ENCODE results near the gene RPTOR.

RPTOR gene

GRCh38 chr17:80819422-80820164 lies 275.0 kb downstream of the RPTOR start:
- Histone ChIP-seq H4K20me1 (peaks cover 30 to 95% (median 90%) of the 10 kb centered on the region in 11 experiments; a peak in 21 of 22 replicates), H3K4me3 (no peak overlapping the region), H3K4me2 (peak overlapping the region in 7 of 11 experiments; percentile 30 to 78 (median 74); a peak in 13 of 22 replicates), H3K9me3 (replicated peaks in 1 of 11) (no peaks in the 10 kb centered on the region), H3K4me1 (peaks cover 0 to 33% (median 16%) of the 10 kb centered on the region in 10 experiments; a peak in 14 of 20 replicates), H3K27ac (peak overlapping the region in 3 of 11 experiments; percentile 15 to 52 (median 26); a peak in 3 of 22 replicates), H3K36me3 (peaks cover 10 to 65% (median 41%) of the 10 kb centered on the region in 11 experiments), H3K27me3 (peaks cover 9 to 73% (median 57%) of the 10 kb centered on the region in 11 experiments; a peak in 21 of 22 replicates), H3K9ac (no peak overlapping the region)
- no peak for TF ChIP-seq Cebpa-rat (IDR thresholded peaks at IDR 0.05)

- Histone ChIP-seq H3K27ac (peak overlapping the region in 1 of 11 experiments; percentile 52; a peak in 1 of 22 replicates), H3K27me3 (peaks cover 1 to 66% (median 50%) of the 10 kb centered on the region in 11 experiments; a peak in 21 of 22 replicates), H3K4me1 (peaks cover 0 to 33% (median 16%) of the 10 kb centered on the region in 10 experiments; a peak in 14 of 20 replicates), H3K4me2 (peak overlapping the region in 2 of 11 experiments; percentile 74 to 76; a peak in 3 of 22 replicates), H4K20me1 (peaks cover 30 to 95% (median 90%) of the 10 kb centered on the region in 11 experiments; a peak in 21 of 22 replicates), H3K36me3 (peaks cover 15 to 65% (median 41%) of the 10 kb centered on the region in 11 experiments), H3K9ac (no peak overlapping the region), H3K4me3 (no peak overlapping the region), H3K9me3 (replicated peaks in 1 of 11) (no peaks in the 10 kb centered on the region)
- TF ChIP-seq Cebpa-rat (IDR thresholded peaks at IDR 0.05), result no peak
Observed at GRCh38 chr17:80820331-80820730, 275.7 kb downstream of the RPTOR start.

GRCh38 chr17:80821546-80821945 lies 276.9 kb downstream of the RPTOR start:
- H3K27me3 ChIP-seq, result peaks cover 0 to 62% (median 41%) of the 10 kb centered on the region in 11 experiments; a peak in 17 of 22 replicates
- H3K27ac ChIP-seq, result no peak overlapping the region

DNA sequence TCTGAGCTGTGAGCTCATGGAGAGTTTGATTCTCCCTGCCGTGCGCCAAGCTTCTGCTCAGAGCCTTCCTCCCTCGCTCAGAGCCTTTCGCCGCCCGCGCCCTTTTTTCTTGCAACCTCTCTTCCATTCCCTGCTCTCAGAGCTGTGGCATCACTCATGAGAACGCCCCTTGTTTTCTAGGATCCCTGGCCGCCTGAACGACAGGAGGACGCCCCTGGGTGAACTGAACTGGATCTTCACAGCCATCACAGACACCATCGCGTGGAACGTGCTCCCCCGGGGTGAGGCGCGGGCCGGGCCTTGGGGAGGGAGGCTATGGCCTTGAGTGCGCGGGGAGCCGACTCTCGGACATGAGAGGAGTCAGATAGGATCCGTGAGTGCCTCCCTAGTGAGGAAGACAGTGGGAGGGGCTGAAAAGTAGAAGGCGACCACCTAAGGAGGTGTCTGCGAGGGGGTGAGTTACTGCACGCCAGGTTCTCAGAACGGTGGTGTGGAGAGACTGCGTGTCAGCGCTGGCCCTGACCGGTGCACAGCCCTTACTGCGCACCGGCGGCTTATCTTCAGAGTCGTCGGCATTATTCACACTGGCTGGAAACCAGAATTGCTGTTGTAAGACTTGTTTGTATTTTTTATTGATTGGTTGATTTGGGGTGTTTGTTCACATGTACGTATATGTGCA lies 277.5 kb downstream of the RPTOR start:
- H3K36me3 ChIP-seq, result peaks cover 26 to 63% (median 48%) of the 10 kb centered on the region in 11 experiments

More at GRCh38 chr17:80821546-80821945, 276.9 kb downstream of the RPTOR start:
- no peak for TF ChIP-seq Cebpa-rat (IDR thresholded peaks at IDR 0.05)
- H4K20me1 ChIP-seq, result peaks cover 30 to 95% (median 90%) of the 10 kb centered on the region in 11 experiments; a peak in 21 of 22 replicates
- no peaks in the 10 kb centered on the region for H3K9me3 ChIP-seq (replicated peaks in 1 of 11)
- no peak overlapping the region for H3K4me2 ChIP-seq
- no peak overlapping the region for H3K9ac ChIP-seq
- H3K4me3 ChIP-seq, result no peak overlapping the region
- peaks cover 4 to 38% (median 21%) of the 10 kb centered on the region in 10 experiments for H3K4me1 ChIP-seq
- H3K36me3 ChIP-seq, result peaks cover 26 to 68% (median 48%) of the 10 kb centered on the region in 11 experiments

GRCh38 chr17:80822700-80823410 lies 278.2 kb downstream of the RPTOR start:
- no peak overlapping the region for H3K9ac ChIP-seq
- H3K27ac ChIP-seq, result no peak overlapping the region
- H3K36me3 ChIP-seq, result peaks cover 26 to 57% (median 48%) of the 10 kb centered on the region in 11 experiments

More for the DNA sequence above, 277.5 kb downstream of the RPTOR start:
- peaks cover 10 to 45% (median 27%) of the 10 kb centered on the region in 10 experiments for H3K4me1 ChIP-seq
- no peak overlapping the region for H3K27ac ChIP-seq
- no peaks in the 10 kb centered on the region for H3K9me3 ChIP-seq (replicated peaks in 1 of 11)
- peaks cover 0 to 59% (median 36%) of the 10 kb centered on the region in 11 experiments; a peak in 17 of 22 replicates for H3K27me3 ChIP-seq
- H3K9ac ChIP-seq, result no peak overlapping the region
- peaks cover 31 to 95% (median 89%) of the 10 kb centered on the region in 11 experiments; a peak in 21 of 22 replicates for H4K20me1 ChIP-seq
- H3K4me3 ChIP-seq, result no peak overlapping the region
- no peak overlapping the region for H3K4me2 ChIP-seq
- TF ChIP-seq Cebpa-rat (IDR thresholded peaks at IDR 0.05), result no peak

DNA sequence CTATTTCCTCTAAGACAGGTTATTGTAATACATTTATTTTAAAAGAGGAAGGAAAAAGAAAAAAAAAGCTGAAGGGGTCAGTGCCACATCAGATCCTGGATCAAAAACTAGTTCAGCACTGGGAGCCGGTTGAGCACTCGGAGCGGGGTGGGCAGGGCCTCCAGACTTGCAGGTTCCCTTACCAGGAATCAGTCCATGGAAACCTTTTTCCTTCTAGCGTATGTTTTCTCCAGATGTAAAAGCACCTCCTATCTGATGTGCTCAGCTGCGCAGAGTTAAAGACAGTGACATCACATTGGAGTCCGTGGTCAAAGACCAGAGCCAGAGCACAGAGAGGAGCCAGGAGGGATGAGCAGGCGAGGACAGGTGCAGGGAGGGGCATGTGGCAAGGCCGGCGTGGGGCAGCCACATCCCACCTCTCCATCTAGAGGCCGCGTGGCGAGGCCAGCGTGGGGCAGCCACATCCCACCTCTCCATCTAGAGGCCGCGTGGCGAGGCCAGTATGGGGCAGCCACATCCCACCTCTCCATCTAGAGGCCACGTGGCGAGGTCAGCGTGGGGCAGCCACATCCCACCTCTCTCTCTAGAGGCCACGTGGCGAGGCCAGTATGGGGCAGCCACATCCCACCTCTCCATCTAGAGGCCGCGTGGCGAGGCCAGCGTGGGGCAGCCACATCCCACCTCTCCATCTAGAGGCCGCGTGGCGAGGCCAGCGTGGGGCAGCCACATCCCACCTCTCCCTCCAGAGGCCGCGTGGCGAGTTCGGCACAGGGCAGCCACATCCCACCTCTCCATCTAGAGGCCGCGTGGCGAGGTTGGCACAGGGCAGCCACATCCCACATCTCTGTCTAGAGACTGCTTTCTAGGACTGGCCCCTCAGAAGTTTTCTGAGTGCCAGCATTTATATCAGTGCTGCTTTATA lies 280.2 kb downstream of the RPTOR start:
- H3K36me3 ChIP-seq, result peaks cover 30 to 64% (median 52%) of the 10 kb centered on the region in 11 experiments
- H3K9ac ChIP-seq, result no peak overlapping the region
- no peak for TF ChIP-seq Cebpa-rat (IDR thresholded peaks at IDR 0.05)
- H3K9me3 ChIP-seq (replicated peaks in 1 of 11), result no peaks in the 10 kb centered on the region
- no peak overlapping the region for H3K27ac ChIP-seq
- H3K27me3 ChIP-seq, result peaks cover 0 to 49% (median 28%) of the 10 kb centered on the region in 11 experiments; a peak in 14 of 22 replicates
- H3K4me1 ChIP-seq, result peaks cover 23 to 35% (median 26%) of the 10 kb centered on the region in 10 experiments
- no peak overlapping the region for H3K4me3 ChIP-seq
- H3K4me2 ChIP-seq, result no peak overlapping the region
- H4K20me1 ChIP-seq, result peaks cover 23 to 94% (median 77%) of the 10 kb centered on the region in 11 experiments; a peak in 21 of 22 replicates

More at GRCh38 chr17:80822700-80823410, 278.2 kb downstream of the RPTOR start:
- peaks cover 34 to 95% (median 89%) of the 10 kb centered on the region in 11 experiments; a peak in 21 of 22 replicates for H4K20me1 ChIP-seq
- no peak; a peak in 1 of 22 replicates for TF ChIP-seq Cebpa-rat (IDR thresholded peaks at IDR 0.05)
- peaks cover 0 to 59% (median 33%) of the 10 kb centered on the region in 11 experiments; a peak in 16 of 22 replicates for H3K27me3 ChIP-seq
- H3K4me2 ChIP-seq, result no peak overlapping the region
- no peaks in the 10 kb centered on the region for H3K9me3 ChIP-seq (replicated peaks in 1 of 11)
- peaks cover 17 to 48% (median 34%) of the 10 kb centered on the region in 10 experiments for H3K4me1 ChIP-seq
- no peak overlapping the region for H3K4me3 ChIP-seq

DNA sequence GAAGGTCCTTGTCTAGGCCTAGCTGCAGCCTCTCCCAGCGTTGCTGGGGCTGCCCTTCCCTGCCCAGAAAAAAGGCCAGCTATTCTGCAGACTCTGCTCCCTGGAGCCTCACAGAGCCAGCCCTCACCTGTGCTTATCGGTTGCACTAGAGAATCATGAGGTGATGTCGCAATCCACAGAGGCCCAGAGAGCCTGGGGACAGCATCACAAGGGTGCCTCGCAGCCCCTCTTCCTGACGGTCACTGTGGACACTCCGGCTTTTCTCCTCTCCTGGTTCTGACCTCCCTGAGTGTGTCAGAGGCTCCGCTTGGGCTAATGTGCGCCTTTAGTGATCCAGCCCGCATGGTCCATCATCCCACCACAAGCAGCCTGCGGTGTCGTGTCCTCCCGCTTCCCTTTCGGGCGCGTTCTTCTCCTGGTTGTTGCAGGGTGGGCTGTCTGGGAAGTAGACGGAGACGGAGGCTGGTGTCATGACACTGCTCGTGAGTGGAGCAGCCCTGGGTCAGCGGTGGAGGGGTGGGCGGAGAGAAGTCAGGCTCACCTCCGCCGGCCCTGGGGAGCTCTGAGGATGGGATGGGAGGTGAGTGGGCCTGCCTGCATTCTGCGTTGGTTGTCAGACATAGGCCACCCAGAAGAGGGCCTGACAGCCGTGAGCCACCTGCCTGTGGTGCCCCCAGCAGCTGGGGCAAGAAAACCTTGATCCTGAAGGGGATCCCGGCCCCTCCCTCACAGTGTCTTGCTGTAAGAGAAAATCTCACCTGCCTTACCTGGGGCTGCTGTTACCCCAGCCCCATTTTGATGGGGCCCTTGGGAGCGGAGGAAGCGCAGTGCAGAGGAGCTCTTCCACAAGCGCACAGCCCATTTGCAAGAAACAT lies 281.1 kb downstream of the RPTOR start:
- H3K36me3 ChIP-seq, result peaks cover 30 to 69% (median 50%) of the 10 kb centered on the region in 11 experiments
- no peak overlapping the region for H3K27ac ChIP-seq
- peaks cover 14 to 94% (median 68%) of the 10 kb centered on the region in 11 experiments; a peak in 20 of 22 replicates for H4K20me1 ChIP-seq
- TF ChIP-seq Cebpa-rat (IDR thresholded peaks at IDR 0.05), result peak in 8 of 11 experiments; percentile 12 to 85 (median 47); a peak in 9 of 22 replicates
- no peaks in the 10 kb centered on the region for H3K9me3 ChIP-seq (replicated peaks in 1 of 11)
- H3K4me2 ChIP-seq, result peak overlapping the region in 8 of 11 experiments; percentile 81 to 95 (median 88); a peak in 11 of 22 replicates
- peaks cover 23 to 26% (median 25%) of the 10 kb centered on the region in 10 experiments for H3K4me1 ChIP-seq
- H3K9ac ChIP-seq, result no peak overlapping the region
- peaks cover 0 to 42% (median 19%) of the 10 kb centered on the region in 11 experiments; a peak in 14 of 22 replicates for H3K27me3 ChIP-seq
- no peak overlapping the region for H3K4me3 ChIP-seq

Data from BLaER1 treated with 17β-estradiol and CSF1 and Interleukin-3, amounts not matched to agents 10 nM and 100 nM (cell line).